ENCODE measurements around the gene ARID3B.

ARID3B gene

GRCh38 chr15:74626336-74626735 lies 85.3 kb downstream of the ARID3B start:
- H4K20me1 ChIP-seq (ENCODE audit: insufficient read depth, low read length): peaks cover 75% of the 10 kb centered on the region

GRCh38 chr15:74626752-74627692 lies 86.0 kb downstream of the ARID3B start:
- no peak overlapping the region for H3K4me2 ChIP-seq (ENCODE audit: insufficient read depth, low read length)
- peaks cover 99% of the 10 kb centered on the region for H3K36me3 ChIP-seq (ENCODE audit: insufficient read depth, low read length)
- TF ChIP-seq EZH2 (IDR thresholded peaks at IDR 0.05; ENCODE audit: borderline replicate concordance, low read depth, low read length, severe bottlenecking): no peak
- TF ChIP-seq CTCF (IDR thresholded peaks at IDR 0.05; ENCODE audit: borderline replicate concordance, extremely low read depth, low read length, poor library complexity, severe bottlenecking): no peak
- no peaks in the 10 kb centered on the region for H3K4me1 ChIP-seq (ENCODE audit: insufficient read depth, low read length)
- ATAC-seq (ENCODE audit: insufficient read depth, low read depth) (no peak), DNase-seq (no peak)
- no peaks in the 10 kb centered on the region for H3K27me3 ChIP-seq (ENCODE audit: insufficient read depth, low read length, poor library complexity)
- H3K27ac ChIP-seq (ENCODE audit: low read length): no peak overlapping the region
- H2AFZ ChIP-seq (ENCODE audit: low read depth, low read length): no peak overlapping the region
- H3K79me2 ChIP-seq (ENCODE audit: insufficient read depth, low read length): peaks cover 4% of the 10 kb centered on the region; the same call in 1 of the 2 replicates
- peaks cover 75% of the 10 kb centered on the region for H4K20me1 ChIP-seq (ENCODE audit: insufficient read depth, low read length)
- no peaks in the 10 kb centered on the region for H3K9me3 ChIP-seq (ENCODE audit: insufficient read depth, low read length, severe bottlenecking)
- no peak overlapping the region for H3K9ac ChIP-seq (ENCODE audit: low read depth, low read length)
- H3K4me3 ChIP-seq (ENCODE audit: low read depth in 1 of 2, low read length in 2 of 2): no peak overlapping the region

More at GRCh38 chr15:74626336-74626735, 85.3 kb downstream of the ARID3B start:
- Histone ChIP-seq H3K4me1 (ENCODE audit: insufficient read depth, low read length) (no peaks in the 10 kb centered on the region), H2AFZ (ENCODE audit: low read depth, low read length) (no peak overlapping the region), H3K36me3 (ENCODE audit: insufficient read depth, low read length) (peaks cover 99% of the 10 kb centered on the region), H3K9ac (ENCODE audit: low read depth, low read length) (no peak overlapping the region), H3K27me3 (ENCODE audit: insufficient read depth, low read length, poor library complexity) (no peaks in the 10 kb centered on the region), H3K4me3 (ENCODE audit: low read depth in 1 of 2, low read length in 2 of 2) (no peak overlapping the region), H3K4me2 (ENCODE audit: insufficient read depth, low read length) (no peak overlapping the region), H3K27ac (ENCODE audit: low read length) (no peak overlapping the region), H3K9me3 (ENCODE audit: insufficient read depth, low read length, severe bottlenecking) (no peaks in the 10 kb centered on the region), H3K79me2 (ENCODE audit: insufficient read depth, low read length) (peaks cover 11% of the 10 kb centered on the region)
- TF ChIP-seq EZH2 (IDR thresholded peaks at IDR 0.05; ENCODE audit: borderline replicate concordance, low read depth, low read length, severe bottlenecking): no peak
- TF ChIP-seq CTCF (IDR thresholded peaks at IDR 0.05; ENCODE audit: borderline replicate concordance, extremely low read depth, low read length, poor library complexity, severe bottlenecking): no peak
- DNase-seq: no peak
- ATAC-seq (ENCODE audit: insufficient read depth, low read depth): no peak

- Histone ChIP-seq H3K27ac (ENCODE audit: low read length) (no peak overlapping the region), H3K79me2 (ENCODE audit: insufficient read depth, low read length) (no peaks in the 10 kb centered on the region; the same call in 1 of the 2 replicates), H3K27me3 (ENCODE audit: insufficient read depth, low read length, poor library complexity) (no peaks in the 10 kb centered on the region), H3K4me1 (ENCODE audit: insufficient read depth, low read length) (no peaks in the 10 kb centered on the region), H3K9me3 (ENCODE audit: insufficient read depth, low read length, severe bottlenecking) (no peaks in the 10 kb centered on the region), H3K4me3 (ENCODE audit: low read depth in 1 of 2, low read length in 2 of 2) (no peak overlapping the region), H3K36me3 (ENCODE audit: insufficient read depth, low read length) (peaks cover 99% of the 10 kb centered on the region), H3K9ac (ENCODE audit: low read depth, low read length) (no peak overlapping the region), H4K20me1 (ENCODE audit: insufficient read depth, low read length) (peaks cover 74% of the 10 kb centered on the region), H2AFZ (ENCODE audit: low read depth, low read length) (no peak overlapping the region), H3K4me2 (ENCODE audit: insufficient read depth, low read length) (no peak overlapping the region)
- ATAC-seq (ENCODE audit: insufficient read depth, low read depth) (no peak), DNase-seq (no peak)
- TF ChIP-seq CTCF (IDR thresholded peaks at IDR 0.05; ENCODE audit: borderline replicate concordance, extremely low read depth, low read length, poor library complexity, severe bottlenecking) (no peak), EZH2 (IDR thresholded peaks at IDR 0.05; ENCODE audit: borderline replicate concordance, low read depth, low read length, severe bottlenecking) (no peak)
Observed at GRCh38 chr15:74627766-74628165, 86.7 kb downstream of the ARID3B start.

Data from DND-41 (cell line).